Lower leg skin (tissue), 4 donors: ENCODE results near the gene PDE1A. TPM values are rescaled to one million over a fixed set of nuclear protein-coding genes. Genes with fewer than 3 reads are reported as not detected.

Experiments
- DNase-seq, 2 donors: peaks; one replicate each; pipeline ENCODE4 v3.0.0-alpha.2; 2019; ENCODE audit warnings: low spot score in 2 of 2
- H3K4me3 ChIP-seq: fragments of 200-600 bp; sonication (generic); 2 replicates; pipeline ENCODE4 v1.5.1; 2017; ENCODE audit warnings: mild to moderate bottlenecking, low read depth; ENCODE audit not compliant: poor library complexity, severe bottlenecking
- POLR2A ChIP-seq, 2 donors: fragments of 450-650 bp; IDR thresholded peaks; one replicate each; pipeline ENCODE4 v1.6.1; 2016 to 2017; ENCODE audit warnings: antibody characterized with exemption in 2 of 2, mild to moderate bottlenecking in 1 of 2, moderate library complexity in 1 of 2
- WGBS, 2 donors: methylation state at CpG; one replicate each; pipeline ENCODE4 v1.1.5; 2018; 5-methylcytosine and 5-hydroxymethylcytosine counted together
- intact Hi-C: fragments of 100-400 bp; cut with DNase I; formaldehyde crosslinking; loops from one replicate; pipeline ENCODE4 v1.15.0; 2023; ENCODE audit warnings: low total_unique reads
- total RNA-seq, 4 donors: library from RNA; depleted of rRNA; stranded (reverse); fragments of >200 nt; gene quantifications; one replicate each; pipeline ENCODE4 v1.1.0, GENCODE V29; 2016
- TF ChIP-seq, protein P1 (sequence below), 3 donors: fragments of 450-650 bp; IDR thresholded peaks; one replicate each; pipeline ENCODE4 v1.5.1; 2016; ENCODE audit warnings: antibody characterized with exemption in 3 of 3, mild to moderate bottlenecking in 3 of 3, moderate library complexity in 2 of 3

PDE1A gene
- total RNA-seq, 4 donors from 2014 or later = 0.11 to 4.3 (median 2.2) TPM

DNA sequence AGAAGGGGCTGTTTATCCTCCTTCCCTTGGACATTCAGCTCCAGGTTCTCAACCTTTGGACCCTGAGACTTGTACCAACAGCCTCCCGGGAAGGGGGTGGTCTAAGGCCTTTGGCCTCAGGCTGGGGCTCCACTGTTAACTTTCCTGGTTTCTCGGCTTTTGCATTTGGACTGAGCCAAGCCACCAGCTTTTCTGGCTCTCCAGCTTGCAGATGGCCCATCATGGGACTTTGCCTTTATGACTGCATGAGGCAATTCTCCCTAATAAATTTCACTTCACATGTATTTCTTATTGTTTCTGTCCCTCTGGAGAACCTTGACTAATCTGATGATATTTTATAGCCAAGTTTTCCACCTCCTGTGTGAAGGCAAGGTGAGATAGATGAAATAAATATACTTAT lies 260.4 kb downstream of the PDE1A start:
- intact Hi-C loops = no loop called here
- H3K4me3 ChIP-seq = no peak overlapping the region
- no peak for DNase-seq
- TF ChIP-seq POLR2A (IDR thresholded peaks at IDR 0.05) = no peak
- TF ChIP-seq, protein P1, sequence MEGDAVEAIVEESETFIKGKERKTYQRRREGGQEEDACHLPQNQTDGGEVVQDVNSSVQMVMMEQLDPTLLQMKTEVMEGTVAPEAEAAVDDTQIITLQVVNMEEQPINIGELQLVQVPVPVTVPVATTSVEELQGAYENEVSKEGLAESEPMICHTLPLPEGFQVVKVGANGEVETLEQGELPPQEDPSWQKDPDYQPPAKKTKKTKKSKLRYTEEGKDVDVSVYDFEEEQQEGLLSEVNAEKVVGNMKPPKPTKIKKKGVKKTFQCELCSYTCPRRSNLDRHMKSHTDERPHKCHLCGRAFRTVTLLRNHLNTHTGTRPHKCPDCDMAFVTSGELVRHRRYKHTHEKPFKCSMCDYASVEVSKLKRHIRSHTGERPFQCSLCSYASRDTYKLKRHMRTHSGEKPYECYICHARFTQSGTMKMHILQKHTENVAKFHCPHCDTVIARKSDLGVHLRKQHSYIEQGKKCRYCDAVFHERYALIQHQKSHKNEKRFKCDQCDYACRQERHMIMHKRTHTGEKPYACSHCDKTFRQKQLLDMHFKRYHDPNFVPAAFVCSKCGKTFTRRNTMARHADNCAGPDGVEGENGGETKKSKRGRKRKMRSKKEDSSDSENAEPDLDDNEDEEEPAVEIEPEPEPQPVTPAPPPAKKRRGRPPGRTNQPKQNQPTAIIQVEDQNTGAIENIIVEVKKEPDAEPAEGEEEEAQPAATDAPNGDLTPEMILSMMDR (IDR thresholded peaks at IDR 0.05) = no peak
- 82 to 84% methylated on average over 2 of the region's 2 CpGs for WGBS, 2 donors

GRCh38 chr2:182165202-182165601 lies 261.6 kb downstream of the PDE1A start:
- no peak for DNase-seq
- H3K4me3 ChIP-seq = no peak overlapping the region
- TF ChIP-seq, protein P1 (IDR thresholded peaks at IDR 0.05) = no peak
- TF ChIP-seq POLR2A (IDR thresholded peaks at IDR 0.05) = no peak
- intact Hi-C loops = no loop called here
- WGBS, 2 donors = 57 to 69% methylated on average over 2 of the region's 2 CpGs

DNA sequence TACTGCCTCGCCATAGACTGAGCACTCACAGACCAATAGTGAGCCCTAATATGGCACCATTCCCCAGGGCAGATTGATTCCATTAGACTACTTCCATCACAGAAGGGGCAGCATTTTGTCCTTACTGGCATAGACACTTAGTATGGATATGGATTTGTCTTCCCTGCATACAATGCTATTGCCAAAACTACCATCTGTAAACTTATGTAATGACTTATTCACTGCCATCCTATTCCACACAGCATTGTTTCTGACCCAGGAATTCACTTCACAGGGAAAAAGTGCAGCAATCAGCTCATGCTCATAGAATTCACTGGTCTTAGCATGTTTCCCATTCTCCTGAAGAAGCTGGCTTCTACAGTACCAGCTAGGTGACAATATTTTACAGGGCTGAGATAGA lies 262.1 kb downstream of the PDE1A start:
- DNase-seq = no peak
- WGBS, 2 donors = 80 to 100% methylated on average over 1 of the region's 1 CpG
- TF ChIP-seq POLR2A (IDR thresholded peaks at IDR 0.05) = no peak
- intact Hi-C loops = no loop called here
- H3K4me3 ChIP-seq = no peak overlapping the region

- WGBS, 2 donors = 75 to 84% methylated on average over 3 of the region's 3 CpGs
- TF ChIP-seq POLR2A (IDR thresholded peaks at IDR 0.05) = no peak
- TF ChIP-seq, protein P1 (IDR thresholded peaks at IDR 0.05) = no peak
- intact Hi-C loops = no loop called here
- no peak for DNase-seq
- H3K4me3 ChIP-seq = no peak overlapping the region
Observed at GRCh38 chr2:182163878-182164277, 263.0 kb downstream of the PDE1A start.

- H3K4me3 ChIP-seq = no peak overlapping the region
- WGBS, 2 donors = 35 to 44% methylated on average over 2 of the region's 2 CpGs
- no peak for DNase-seq
- intact Hi-C loops = no loop called here
- TF ChIP-seq POLR2A (IDR thresholded peaks at IDR 0.05) = no peak
- TF ChIP-seq, protein P1 (IDR thresholded peaks at IDR 0.05) = no peak
Observed at GRCh38 chr2:182148344-182148743, 278.5 kb downstream of the PDE1A start.

- DNase-seq = no peak
- TF ChIP-seq POLR2A (IDR thresholded peaks at IDR 0.05) = no peak
- TF ChIP-seq, protein P1 (IDR thresholded peaks at IDR 0.05) = no peak
- intact Hi-C loops = no loop called here
- no peak overlapping the region for H3K4me3 ChIP-seq
- WGBS, 2 donors = 13 to 19% methylated on average over 1 of the region's 1 CpG
Observed at GRCh38 chr2:182144776-182145165, 282.1 kb downstream of the PDE1A start.
